Left ventricle myocardium superior (tissue), 1 donor: Measurements from ENCODE around the gene CTH. TPM values are rescaled to one million over a fixed set of nuclear protein-coding genes. Genes with fewer than 3 reads are reported as not detected.

Source experiments
- ATAC-seq: fragments of 200-7000 bp; cut with Tn5 transposase; one replicate; pipeline ENCODE4 v1.9.1; 2020; ENCODE audit warnings: mild to moderate bottlenecking, moderate library complexity
- DNase-seq: peaks from one replicate; pipeline ENCODE4 v3.0.0-alpha.2; 2020
- intact Hi-C: fragments of 100-400 bp; cut with micrococcal nuclease; formaldehyde crosslinking; loops from one replicate; pipeline ENCODE4 v1.11.0; 2022
- total RNA-seq: library from RNA; stranded (reverse); fragmentation: NEBNext Ultra II Directional; extraction: Animal tissue kit (Norgen Biotek cat#: 25700); gene quantifications from one replicate; pipeline ENCODE4 v1.2.1, GENCODE V29; 2021
- donor health status: DM: no; HTN: yes; CAD: no; lungs with severe emphysema.

CTH gene
- total RNA-seq, 1 donor from 2014 or later: 1.1 TPM

DNA sequence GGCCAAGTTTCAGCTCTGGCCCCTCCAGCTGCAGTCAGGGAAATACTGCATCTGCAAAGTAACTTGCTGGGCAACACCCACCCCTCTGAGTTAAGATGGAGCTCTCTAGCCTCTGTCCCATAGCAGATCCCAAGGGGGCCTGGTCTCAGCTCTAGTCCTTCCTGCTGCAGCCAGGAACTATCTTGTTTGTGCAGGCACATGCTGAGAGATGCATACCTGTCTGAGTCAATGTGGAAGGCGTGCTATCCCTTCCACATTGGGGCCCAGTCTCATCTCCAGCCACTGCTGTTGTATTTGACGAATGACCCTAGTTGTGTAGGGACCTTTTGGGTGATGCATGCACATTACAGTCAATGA is 76.4 kb downstream of the CTH start:
- ATAC-seq: no peak
- intact Hi-C loops: no loop called here

DNA sequence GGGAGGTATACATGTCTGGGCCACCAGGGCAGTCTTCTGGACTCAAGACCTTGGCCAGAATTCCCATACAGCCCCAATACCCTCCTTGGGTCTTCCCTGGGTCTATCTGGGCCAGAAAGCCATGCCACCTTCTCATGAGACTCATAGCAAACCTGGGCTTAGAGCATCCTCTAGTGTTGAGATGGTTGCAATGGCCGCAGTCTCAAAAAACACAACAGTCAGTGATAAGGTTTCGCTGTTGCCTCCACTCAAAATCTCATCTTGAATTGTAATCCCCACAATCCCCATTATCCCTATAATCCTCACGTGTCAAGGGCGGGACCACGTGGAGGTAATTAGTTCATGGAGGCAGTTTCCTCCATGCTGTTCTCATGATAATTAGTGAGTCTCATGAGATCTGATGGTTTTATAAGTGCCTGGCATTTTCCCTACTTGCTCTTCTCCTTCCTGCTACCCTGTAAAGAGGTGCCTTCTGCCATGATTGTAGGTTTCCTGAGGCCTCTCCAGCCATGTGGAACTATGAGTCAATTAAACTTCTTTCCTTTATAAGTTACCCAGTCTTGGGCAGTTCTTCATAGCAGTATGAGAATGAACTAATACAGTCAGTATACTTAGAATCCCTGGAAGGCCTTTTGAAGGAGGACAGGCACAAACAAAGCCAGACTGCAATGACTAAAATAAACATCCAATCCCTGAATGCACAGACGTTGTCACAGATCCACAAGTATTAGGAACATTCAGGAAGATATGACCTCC is 77.0 kb downstream of the CTH start:
- intact Hi-C loops: no loop called here
- no peak for DNase-seq
- peak; percentile 48 for ATAC-seq

More for the DNA sequence above, 76.4 kb downstream of the CTH start:
- no peak for DNase-seq

Other genes with a start within 250 kb of the CTH start
- gene LRRC40, start 205.7 kb upstream of the CTH start, total RNA-seq: 9.8 TPM
- gene SRSF11, start 189.9 kb upstream of the CTH start, total RNA-seq: 50.3 TPM
- 9.3 TPM for gene ANKRD13C, start 56.5 kb upstream of the CTH start, total RNA-seq